Adipose tissue (tissue), 3 donors: Measurements from ENCODE around the gene POU5F1. TPM values are rescaled to one million over a fixed set of nuclear protein-coding genes. Genes with fewer than 3 reads are reported as not detected.

ENCODE experiments used
- H3K27ac ChIP-seq: one replicate; pipeline ENCODE4 v1.5.1; 2013; ENCODE audit warnings: low read depth, low read length
- WGBS, 3 donors: extraction: QIAGEN DNeasy Blood & Tissue Kit; methylation state at CpG; one replicate each; pipeline ENCODE4 v1.1.7; 2013; 5-methylcytosine and 5-hydroxymethylcytosine counted together
- polyA plus RNA-seq, 3 donors: library from polyadenylated mRNA; stranded (reverse); fragments of 200-250 nt; gene quantifications; one replicate each; pipeline ENCODE4 v1.2.3, GENCODE V29; 2013
- donor health status: healthy with polysubstance abuse.
- donor health status: Bipolar disorder and iron deficiency.
- donor health status: healthy.

Gene POU5F1
- polyA plus RNA-seq, 3 donors: 0.79 to 4.9 (median 1.4) TPM

GRCh38 chr6:31126396-31127175 is 43.9 kb downstream of the POU5F1 start:
- no peak overlapping the region for H3K27ac ChIP-seq
- WGBS, 3 donors: 57 to 74% (median 63%) methylated on average over 15 to 16 of the region's 16 CpGs

GRCh38 chr6:31125586-31126363 is 44.7 kb downstream of the POU5F1 start:
- WGBS, 3 donors: 53 to 72% (median 56%) methylated on average over 12 of the region's 12 CpGs
- H3K27ac ChIP-seq: no peak overlapping the region

- H3K27ac ChIP-seq: no peak overlapping the region
These were observed 45.3 kb downstream of the POU5F1 start for GRCh38 chr6:31125162-31125561.

GRCh38 chr6:31122791-31123706 is 47.4 kb downstream of the POU5F1 start:
- no peak overlapping the region for H3K27ac ChIP-seq
- WGBS, 3 donors: 39 to 54% (median 51%) methylated on average over 16 of the region's 16 CpGs

More at GRCh38 chr6:31125162-31125561, 45.3 kb downstream of the POU5F1 start:
- 46 to 59% (median 48%) methylated on average over 8 of the region's 8 CpGs for WGBS, 3 donors

- 70 to 87% (median 81%) methylated on average over 11 to 12 of the region's 12 CpGs for WGBS, 3 donors
- no peak overlapping the region for H3K27ac ChIP-seq
These were observed 49.2 kb downstream of the POU5F1 start for GRCh38 chr6:31121131-31121790.

- 78 to 85% (median 83%) methylated on average over 23 to 26 of the region's 26 CpGs for WGBS, 3 donors
- no peak within 1 kb of the TSS for H3K27ac ChIP-seq
These were observed 50.1 kb downstream of the POU5F1 start, which contains the start of gene CDSN for GRCh38 chr6:31120151-31120915. Gene CDSN (minus strand): TSS chr6:31120446. CDS start chr6:31120419, 27 bp downstream.

- H3K27ac ChIP-seq: no peak overlapping the region
- 80 to 87% (median 82%) methylated on average over 7 of the region's 7 CpGs for WGBS, 3 donors
These were observed 52.3 kb downstream of the POU5F1 start for GRCh38 chr6:31118178-31118577.

- WGBS, 3 donors: 57 to 63% (median 60%) methylated on average over 19 of the region's 19 CpGs
- no peak overlapping the region for H3K27ac ChIP-seq
These were observed 53.7 kb downstream of the POU5F1 start for GRCh38 chr6:31116661-31117385.

GRCh38 chr6:31115941-31116560 is 54.4 kb downstream of the POU5F1 start:
- H3K27ac ChIP-seq: no peak overlapping the region
- 78 to 96% (median 95%) methylated on average over 12 of the region's 12 CpGs for WGBS, 3 donors

GRCh38 chr6:31114970-31115849 is 55.3 kb downstream of the POU5F1 start:
- H3K27ac ChIP-seq: no peak overlapping the region
- 38 to 65% (median 46%) methylated on average over 9 of the region's 9 CpGs for WGBS, 3 donors

GRCh38 chr6:31114541-31114878 is 56.0 kb downstream of the POU5F1 start, which contains the start of gene PSORS1C1:
Gene PSORS1C1 (plus strand): TSS chr6:31114800. CDS start chr6:31129633, 14,833 bp downstream.
- H3K27ac ChIP-seq: no peak within 1 kb of the TSS
- WGBS, 3 donors: 23 to 40% (median 28%) methylated on average over 3 of the region's 3 CpGs

Other genes starting within 250 kb of the POU5F1 start
- gene SFTA2, start 238.5 kb downstream of the POU5F1 start, polyA plus RNA-seq: 1 to 10 TPM in 1 of 3 donors, under 1 TPM in 1, not detected in 1; 0.42 to 6.6 TPM
- 1 to 10 TPM in 2 of 3 donors, under 1 TPM in 1; 0.08 to 8.5 (median 2.7) TPM for gene MUCL3, start 229.7 kb downstream of the POU5F1 start, polyA plus RNA-seq
- gene MUC21, start 187.0 kb downstream of the POU5F1 start, polyA plus RNA-seq: 1 to 10 TPM in 1 of 3 donors, under 1 TPM in 1, not detected in 1; 0.05 to 1.1 TPM
- gene MUC22, start 160.2 kb downstream of the POU5F1 start, polyA plus RNA-seq: not detected
- not detected for gene C6orf15, start 58.1 kb downstream of the POU5F1 start, polyA plus RNA-seq
- 1 to 10 TPM in 1 of 3 donors, under 1 TPM in 2; 0.02 to 2.0 (median 0.28) TPM for gene PSORS1C1, start 55.9 kb downstream of the POU5F1 start, polyA plus RNA-seq
- under 1 TPM in 1 of 3 donors, not detected in 2; 0.03 TPM for gene CDSN, start 50.2 kb downstream of the POU5F1 start, polyA plus RNA-seq
- gene PSORS1C2, start 31.6 kb downstream of the POU5F1 start, polyA plus RNA-seq: under 1 TPM in 1 of 3 donors, not detected in 2; 0.07 TPM
- gene CCHCR1, start 12.9 kb downstream of the POU5F1 start, polyA plus RNA-seq: 10 to 100 TPM in 1 of 3 donors, 1 to 10 TPM in 2; 6.1 to 11.0 (median 7.4) TPM
- 1 to 10 TPM; 1.4 to 3.9 (median 2.4) TPM for gene TCF19, start 12.1 kb downstream of the POU5F1 start, polyA plus RNA-seq
- 100 to 1,000 TPM; 119 to 485 (median 257) TPM for gene HLA-C, start 101.4 kb upstream of the POU5F1 start, polyA plus RNA-seq
- 1,000 to 10,000 TPM in 1 of 3 donors, 100 to 1,000 TPM in 2; 379 to 1,027 (median 723) TPM for gene HLA-B, start 186.5 kb upstream of the POU5F1 start, polyA plus RNA-seq
- gene MICA, start 232.9 kb upstream of the POU5F1 start, polyA plus RNA-seq: 10 to 100 TPM; 12.0 to 14.8 (median 14.3) TPM